OCI-LY7 (cell line): ENCODE results near the gene SERPINE1.

Experiments
- CTCF ChIP-seq: fragments of 200-600 bp; sonication (generic); conservative IDR thresholded peaks from 2 replicates; pipeline ENCODE4 v1.5.1; 2014; ENCODE audit warnings: mild to moderate bottlenecking, antibody characterized with exemption, low read length, moderate library complexity, mixed read lengths
- EZH2phosphoT487 ChIP-seq: fragments of 200-600 bp; sonication (generic); IDR thresholded peaks from 2 replicates; pipeline ENCODE4 v1.6.1; 2018; ENCODE audit warnings: low read depth, borderline replicate concordance, mild to moderate bottlenecking, mixed run types, antibody characterized with exemption, low read length, moderate library complexity, mixed read lengths

DNA sequence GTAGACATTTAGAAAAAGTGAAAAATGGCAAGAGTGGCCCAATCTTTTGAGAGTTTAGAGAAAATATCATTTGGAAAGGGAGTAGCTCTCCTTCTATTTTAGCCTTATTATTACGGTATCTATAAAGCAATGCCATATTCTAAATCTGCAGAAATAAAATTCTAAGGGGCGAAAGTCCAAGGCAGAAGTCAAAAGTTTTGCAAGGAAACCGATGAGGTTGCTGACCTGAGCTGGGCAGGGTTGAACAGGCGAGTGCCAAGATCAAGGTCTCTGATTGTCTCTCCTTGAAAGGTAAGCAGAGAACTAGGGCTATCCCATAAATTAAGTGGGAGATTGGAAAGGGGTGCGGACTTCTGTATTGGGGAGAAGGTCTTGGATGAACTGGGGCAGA, 30.0 kb upstream of the SERPINE1 start:
- TF ChIP-seq CTCF (no peak), EZH2phosphoT487 (no peak)
